CD14-positive monocyte (primary cell): ENCODE data around the gene ABCG1. TPM values are rescaled to one million over a fixed set of nuclear protein-coding genes. Genes with fewer than 3 reads are reported as not detected.

ENCODE experiments used
- DNase-seq, 3 donors: peaks; one replicate each; pipeline ENCODE4 v3.0.0-alpha.2; 2011 to 2022
- H2AFZ ChIP-seq: 2 replicates; pipeline ENCODE4 v1.6.0; 2012; ENCODE audit warnings: mild to moderate bottlenecking, low read depth, low read length, inconsistent platforms; ENCODE audit not compliant: insufficient read depth, poor library complexity, severe bottlenecking
- H3K27ac ChIP-seq, 2 donors: 1 replicate in 1 of 2; 2 replicates in 1 of 2; pipeline ENCODE4 v1.5.1; 2012 to 2013; ENCODE audit warnings: low read length in 2 of 2, control low read depth in 1 of 2, inconsistent platforms in 1 of 2, low read depth in 1 of 2, mild to moderate bottlenecking in 1 of 2
- H3K27me3 ChIP-seq, 2 donors: one replicate each; pipeline versions ENCODE4 v1.6.0 to v1.6.1; 2011 to 2013; ENCODE audit warnings: low read length in 2 of 2; ENCODE audit not compliant: control insufficient read depth in 2 of 2, insufficient read depth in 2 of 2
- H3K36me3 ChIP-seq, 2 donors: replicated peaks in 1 of 2; 1 replicate in 1 of 2; 2 replicates in 1 of 2; pipeline versions ENCODE4 v1.5.1 to v1.6.1; 2012 to 2013; ENCODE audit warnings: low read length in 2 of 2, control low read depth in 1 of 2, inconsistent platforms in 1 of 2, mild to moderate bottlenecking in 1 of 2; ENCODE audit not compliant: insufficient read depth in 2 of 2, control insufficient read depth in 1 of 2
- H3K4me1 ChIP-seq, 2 donors: 1 replicate in 1 of 2; 2 replicates in 1 of 2; pipeline versions ENCODE4 v1.5.1 to v1.6.1; 2012 to 2013; ENCODE audit warnings: low read length in 2 of 2, control low read depth in 1 of 2, inconsistent platforms in 1 of 2, mild to moderate bottlenecking in 1 of 2, moderate library complexity in 1 of 2; ENCODE audit not compliant: insufficient read depth in 2 of 2, control insufficient read depth in 1 of 2
- H3K4me2 ChIP-seq: replicated peaks from 2 replicates; pipeline ENCODE3; 2012; ENCODE audit warnings: low read length, moderate library complexity, mild to moderate bottlenecking; ENCODE audit not compliant: poor library complexity, severe bottlenecking; ENCODE audit errors: extremely low read depth
- H3K4me3 ChIP-seq, 3 experiments: fragments of 200-600 bp in 1 of 3; sonication (generic) in 1 of 3; replicated peaks in 1 of 3; 1 replicate in 2 of 3; 2 replicates in 1 of 3; pipeline ENCODE4 v1.5.1; 2011 to 2013; ENCODE audit warnings: low read length in 3 of 3, mild to moderate bottlenecking in 3 of 3, control low read depth in 2 of 3, low read depth in 2 of 3, inconsistent platforms in 1 of 3, moderate library complexity in 1 of 3
- H3K79me2 ChIP-seq: 2 replicates; pipeline ENCODE4 v1.6.0; 2012; ENCODE audit warnings: mild to moderate bottlenecking, control low read depth, inconsistent platforms, low read length, moderate library complexity; ENCODE audit not compliant: insufficient read depth
- H3K9ac ChIP-seq: 2 replicates; pipeline ENCODE4 v1.6.0; 2017; ENCODE audit warnings: low read length, mild to moderate bottlenecking; ENCODE audit not compliant: insufficient read depth, poor library complexity, severe bottlenecking
- H3K9me3 ChIP-seq, 2 donors: replicated peaks in 1 of 2; 1 replicate in 1 of 2; 2 replicates in 1 of 2; pipeline versions ENCODE4 v1.5.1 to v1.6.1; 2012 to 2013; ENCODE audit warnings: low read length in 2 of 2, control low read depth in 1 of 2; ENCODE audit not compliant: control insufficient read depth in 1 of 2, insufficient read depth in 1 of 2
- H4K20me1 ChIP-seq: 2 replicates; pipeline ENCODE4 v1.6.0; 2012; ENCODE audit warnings: mild to moderate bottlenecking, low read length, control low read depth, moderate library complexity; ENCODE audit not compliant: insufficient read depth
- H3K27ac Mint-ChIP-seq, 7 donors: one replicate each; pipeline ENCODE4 v1.8.0; 2020; ENCODE audit warnings: mild to moderate bottlenecking in 7 of 7, mixed read lengths in 7 of 7, moderate library complexity in 6 of 7, inconsistent platforms in 2 of 7
- H3K27me3 Mint-ChIP-seq, 3 donors: one replicate each; pipeline ENCODE4 v1.8.0; 2021 to 2022; ENCODE audit warnings: low read depth in 3 of 3, mild to moderate bottlenecking in 3 of 3, mixed read lengths in 3 of 3, moderate library complexity in 3 of 3, inconsistent platforms in 1 of 3
- H3K36me3 Mint-ChIP-seq, 2 donors: one replicate each; pipeline ENCODE4 v1.8.0; 2020; ENCODE audit warnings: mixed read lengths in 2 of 2, inconsistent platforms in 1 of 2, mild to moderate bottlenecking in 1 of 2
- H3K4me1 Mint-ChIP-seq: one replicate; pipeline ENCODE4 v1.8.0; 2020; ENCODE audit warnings: mild to moderate bottlenecking, mixed read lengths
- H3K4me3 Mint-ChIP-seq, 2 donors: one replicate each; pipeline ENCODE4 v1.8.0; 2020; ENCODE audit warnings: mild to moderate bottlenecking in 2 of 2, mixed read lengths in 2 of 2, moderate library complexity in 1 of 2
- H3K9me3 Mint-ChIP-seq, 7 donors: one replicate each; pipeline ENCODE4 v1.8.0; 2020 to 2022; ENCODE audit warnings: mixed read lengths in 7 of 7, mild to moderate bottlenecking in 6 of 7, moderate library complexity in 6 of 7, inconsistent platforms in 2 of 7
- WGBS: methylation state at CpG from one replicate; pipeline ENCODE4 v1.1.5; 2013; ENCODE audit warnings: missing lambda C conversion rate; ENCODE audit not compliant: insufficient coverage; 5-methylcytosine and 5-hydroxymethylcytosine counted together
- intact Hi-C, 2 donors: fragments of 100-400 bp; cut with micrococcal nuclease; formaldehyde crosslinking; loops; one replicate each; pipeline versions ENCODE4 v1.15.0 to v1.15.1; 2023
- polyA plus RNA-seq, 3 donors: library from polyadenylated mRNA; depleted of rRNA in 1 of 3; unstranded in 2 of 3; stranded (reverse) in 1 of 3; fragments of 300-500 nt in 2 of 3; fragments of >200 nt in 1 of 3; fragmentation: Illumina TruSeq in 2 of 3; gene quantifications; 1 replicate in 2 of 3; 2 replicates in 1 of 3; pipeline ENCODE4 v1.2.3, GENCODE V29; 2012 to 2021
- TF ChIP-seq, protein P1 (sequence below): fragments of 200-600 bp; IDR thresholded peaks from one replicate; pipeline ENCODE4 v1.8.0; 2022; ENCODE audit warnings: antibody characterized with exemption, mild to moderate bottlenecking

The ABCG1 gene
- polyA plus RNA-seq, 3 donors = 3.0 to 5.2 (median 3.5) TPM

GRCh38 chr21:42229676-42230075 lies 10.7 kb downstream of the ABCG1 start:
- Histone ChIP-seq H4K20me1 (peaks cover 12% of the 10 kb centered on the region), H3K36me3 (no peaks in the 10 kb centered on the region), H3K27me3 (no peaks in the 10 kb centered on the region), H3K4me3 (no peak overlapping the region), H3K79me2 (no peaks in the 10 kb centered on the region), H3K4me1 (peaks cover 57 to 61% of the 10 kb centered on the region in 2 donors), H2AFZ (no peak overlapping the region), H3K9me3 (no peaks in the 10 kb centered on the region), H3K9ac (no peak overlapping the region), H3K27ac (no peak overlapping the region), H3K4me2 (no peak overlapping the region)
- Mint-ChIP-seq H3K4me1 (peaks cover 67% of the 10 kb centered on the region), H3K36me3 (peaks cover 24 to 44% of the 10 kb centered on the region in 2 donors), H3K9me3 (peaks cover 0 to 6% (median 0%) of the 10 kb centered on the region in 7 donors), H3K4me3 (no peak overlapping the region), H3K27ac (peak overlapping the region in 4 of 7 donors; percentile 20 to 95 (median 94)), H3K27me3 (peaks cover 0 to 2% (median 0%) of the 10 kb centered on the region in 3 donors)
- intact Hi-C loops = loop anchor here (2.0 to 10.0 kb wide), 2 partner anchors 31 to 215 kb away; partner anchors contain the start of gene ZBTB21 (in 1 of the 2)
- TF ChIP-seq, protein P1, sequence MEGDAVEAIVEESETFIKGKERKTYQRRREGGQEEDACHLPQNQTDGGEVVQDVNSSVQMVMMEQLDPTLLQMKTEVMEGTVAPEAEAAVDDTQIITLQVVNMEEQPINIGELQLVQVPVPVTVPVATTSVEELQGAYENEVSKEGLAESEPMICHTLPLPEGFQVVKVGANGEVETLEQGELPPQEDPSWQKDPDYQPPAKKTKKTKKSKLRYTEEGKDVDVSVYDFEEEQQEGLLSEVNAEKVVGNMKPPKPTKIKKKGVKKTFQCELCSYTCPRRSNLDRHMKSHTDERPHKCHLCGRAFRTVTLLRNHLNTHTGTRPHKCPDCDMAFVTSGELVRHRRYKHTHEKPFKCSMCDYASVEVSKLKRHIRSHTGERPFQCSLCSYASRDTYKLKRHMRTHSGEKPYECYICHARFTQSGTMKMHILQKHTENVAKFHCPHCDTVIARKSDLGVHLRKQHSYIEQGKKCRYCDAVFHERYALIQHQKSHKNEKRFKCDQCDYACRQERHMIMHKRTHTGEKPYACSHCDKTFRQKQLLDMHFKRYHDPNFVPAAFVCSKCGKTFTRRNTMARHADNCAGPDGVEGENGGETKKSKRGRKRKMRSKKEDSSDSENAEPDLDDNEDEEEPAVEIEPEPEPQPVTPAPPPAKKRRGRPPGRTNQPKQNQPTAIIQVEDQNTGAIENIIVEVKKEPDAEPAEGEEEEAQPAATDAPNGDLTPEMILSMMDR = no peak
- no peak for DNase-seq
- 74% methylated on average over 5 of the region's 7 CpGs for WGBS

GRCh38 chr21:42230178-42230577 lies 11.2 kb downstream of the ABCG1 start:
- H3K4me1 ChIP-seq = peaks cover 61 to 66% of the 10 kb centered on the region in 2 donors
- Mint-ChIP-seq H3K4me1 (peaks cover 70% of the 10 kb centered on the region), H3K27ac (peak overlapping the region in 2 of 7 donors; percentile 13 to 97), H3K27me3 (peaks cover 0 to 2% (median 2%) of the 10 kb centered on the region in 3 donors), H3K36me3 (peaks cover 24 to 45% of the 10 kb centered on the region in 2 donors), H3K9me3 (peaks cover 0 to 6% (median 0%) of the 10 kb centered on the region in 7 donors), H3K4me3 (no peak overlapping the region)
- no peaks in the 10 kb centered on the region for H3K79me2 ChIP-seq
- intact Hi-C loops = loop anchor here in 1 of 2 donors (10.0 kb wide), 1 partner anchor 215 kb away; the partner anchor contains the start of gene ZBTB21
- no CpG with 5 or more reads among the region's 4 CpGs for WGBS
- DNase-seq = no peak
- no peak overlapping the region for H2AFZ ChIP-seq
- no peak overlapping the region for H3K27ac ChIP-seq
- H3K9ac ChIP-seq = no peak overlapping the region
- H3K4me3 ChIP-seq = no peak overlapping the region
- peaks cover 12% of the 10 kb centered on the region for H4K20me1 ChIP-seq
- TF ChIP-seq, protein P1 = no peak
- H3K9me3 ChIP-seq = no peaks in the 10 kb centered on the region
- no peaks in the 10 kb centered on the region for H3K27me3 ChIP-seq
- no peak overlapping the region for H3K4me2 ChIP-seq
- H3K36me3 ChIP-seq = no peaks in the 10 kb centered on the region
